K562 (cell line): ENCODE measurements around the gene CFAP73. TPM values are rescaled to one million over a fixed set of nuclear protein-coding genes. Genes with fewer than 3 reads are reported as not detected.

Experiments used
- CUX1 ChIP-seq: fragments of 200-800 bp; sonication (Bioruptor generic); IDR thresholded peaks from 2 replicates; pipeline ENCODE4 v1.6.1; 2016; ENCODE audit warnings: missing genetic modification characterization, missing compliant biosample characterization
- EP300 ChIP-seq: IDR thresholded peaks from 2 replicates; pipeline ENCODE4 v1.6.1; 2012; ENCODE audit warnings: low read length, improper control_type of control experiment
- NR2C1 ChIP-seq, 2 experiments: fragments of 450-650 bp; IDR thresholded peaks; 2 replicates each; pipeline ENCODE4 v1.6.1; 2017; ENCODE audit warnings: mild to moderate bottlenecking in 2 of 2, antibody characterized with exemption in 1 of 2, inconsistent platforms in 1 of 2, missing compliant biosample characterization in 1 of 2, missing genetic modification characterization in 1 of 2
- ZNF318 ChIP-seq, 2 experiments: fragments of 450-650 bp; IDR thresholded peaks; 2 replicates each; pipeline ENCODE4 v1.6.1; 2016; ENCODE audit warnings: mild to moderate bottlenecking in 2 of 2, borderline replicate concordance in 1 of 2, low read depth in 1 of 2, moderate library complexity in 1 of 2
- ZNF609 ChIP-seq: sonication (generic); formaldehyde crosslinking; IDR thresholded peaks from 2 replicates; pipeline ENCODE4 v1.8.1; 2023; ENCODE audit warnings: missing genetic modification reagents, mild to moderate bottlenecking, borderline replicate concordance
- ZSCAN32 ChIP-seq: fragments of 450-650 bp; formaldehyde crosslinking; IDR thresholded peaks from 2 replicates; pipeline ENCODE4 v1.4.0; 2020; ENCODE audit warnings: mild to moderate bottlenecking, moderate library complexity
- polyA plus RNA-seq, 8 experiments: library from polyadenylated mRNA; depleted of rRNA in 4 of 8; stranded (reverse) in 5 of 8; unstranded in 3 of 8; fragments of >200 nt; fragmentation: Nextera tagmentation in 2 of 8; fragmentation: Illumina TruSeq in 1 of 8; extraction: Ambion mirVana in 2 of 8; extraction: Trizol in 1 of 8; gene quantifications; 2 replicates each; pipeline versions ENCODE4 v1.2.1 to v1.2.3, GENCODE V29; 2011 to 2014; ENCODE audit warnings: inconsistent platforms in 1 of 8, missing spikeins in 1 of 8
- total RNA-seq, 7 experiments: library from RNA; depleted of rRNA in 6 of 7; stranded (reverse); fragments of >200 nt in 6 of 7; fragmentation: Illumina TruSeq in 2 of 7; extraction: Trizol in 2 of 7; gene quantifications; 2 replicates each; pipeline versions ENCODE4 v1.2.1 to v1.2.3, GENCODE V29; 2011 to 2021; ENCODE audit warnings: low replicate concordance in 1 of 7

Gene CFAP73
- total and polyA plus RNA-seq, 9 of the 15 experiments (the other 6 are each of a cell fraction or from before 2014, with no cell fraction given) = not detected

- peak in 1 of 2 experiments; percentile 81; a peak in 2 of 4 replicates for TF ChIP-seq ZNF318 (IDR thresholded peaks at IDR 0.05; ENCODE audit: borderline replicate concordance in 1 of 2, low read depth in 1 of 2)
- TF ChIP-seq EP300 = peak; percentile 25; the same call in 1 of the 2 replicates
- TF ChIP-seq ZSCAN32 = no peak
- TF ChIP-seq CUX1 (CRISPR knock-in tag) = no peak
- TF ChIP-seq NR2C1 (IDR thresholded peaks at IDR 0.05) = no peak
- peak; percentile 21; the same call in 1 of the 2 replicates for TF ChIP-seq NR2C1 (tag; IDR thresholded peaks at IDR 0.05)
- 0 out of 2 replicates have a peak, but pooled peaks have one; percentile 26 for TF ChIP-seq ZNF609 (CRISPR knock-in tag)
These were observed 58.8 kb downstream of the CFAP73 start (continued) for GRCh38 chr12:113208041-113208934.
